NCI-H526 treated with DMSO at 0.1 percent for 48 hours (cell line): Measurements from ENCODE around the gene PIGZ.
"Not testable (repeated sequence)": the region's sequence is repeated elsewhere in the genome, so short reads cannot be mapped to it uniquely, and the experiment has no call there.

Source experiments
- DNase-seq: peaks from one replicate; lab custom pipeline; 2025; lab: John Stamatoyannopoulos, UW

PIGZ gene

GRCh38 chr3:196948442-196949284 is 20.0 kb downstream of the PIGZ start:
- DNase-seq, result no peak

GRCh38 chr3:196947860-196948441 is 20.7 kb downstream of the PIGZ start:
- DNase-seq, result no peak

- no peak for DNase-seq
Observed at GRCh38 chr3:196947136-196947859, 21.3 kb downstream of the PIGZ start.

GRCh38 chr3:196944037-196944790 is 24.4 kb downstream of the PIGZ start:
- not testable (repeated sequence) for DNase-seq

- no peak for DNase-seq
Observed at GRCh38 chr3:196942915-196943277, 25.7 kb downstream of the PIGZ start.

GRCh38 chr3:196942226-196942914 is 26.3 kb downstream of the PIGZ start, which contains the start of gene NCBP2:
Gene NCBP2 (minus strand): TSS chr3:196942528. CDS start chr3:196942503, 25 bp downstream.
- peak; percentile 90 for DNase-seq

- peak; percentile 35 for DNase-seq
Observed at GRCh38 chr3:196941729-196942225, 26.9 kb downstream of the PIGZ start.

GRCh38 chr3:196938576-196938975 is 30.1 kb downstream of the PIGZ start:
- DNase-seq, result no peak

- no peak for DNase-seq
Observed at GRCh38 chr3:196938124-196938523, 30.5 kb downstream of the PIGZ start.

GRCh38 chr3:196936288-196936687 is 32.3 kb downstream of the PIGZ start:
- DNase-seq, result no peak

GRCh38 chr3:196932600-196932999 is 36.0 kb downstream of the PIGZ start:
- no peak for DNase-seq

- no peak for DNase-seq
Observed at GRCh38 chr3:196931828-196932587, 36.6 kb downstream of the PIGZ start.

GRCh38 chr3:196931157-196931556 is 37.5 kb downstream of the PIGZ start:
- no peak for DNase-seq

GRCh38 chr3:196927571-196928453 is 40.8 kb downstream of the PIGZ start:
- DNase-seq, result no peak

- no peak for DNase-seq
Observed at GRCh38 chr3:196920733-196921132, 47.9 kb downstream of the PIGZ start.

- no peak for DNase-seq
Observed at GRCh38 chr3:196918968-196919367, 49.7 kb downstream of the PIGZ start.

- no peak for DNase-seq
Observed at GRCh38 chr3:196916995-196917394, 51.6 kb downstream of the PIGZ start.

GRCh38 chr3:196916221-196916620 is 52.4 kb downstream of the PIGZ start:
- DNase-seq, result no peak

- DNase-seq, result no peak
Observed at GRCh38 chr3:196915375-196915774, 53.3 kb downstream of the PIGZ start.

- DNase-seq, result no peak
Observed at GRCh38 chr3:196914866-196915265, 53.8 kb downstream of the PIGZ start.
